HG02571 (cell line): Measurements from ENCODE around the gene MADCAM1.

Experiments used
- ATAC-seq: cut with Tn5 transposase; IDR thresholded peaks from one replicate; pipeline ENCODE4 v1.9.1; 2021; ENCODE audit warnings: mild to moderate bottlenecking, moderate library complexity; ENCODE audit not compliant: unreplicated experiment

MADCAM1 gene

GRCh38 chr19:547836-548720 lies 51.8 kb downstream of the MADCAM1 start:
- no peak for ATAC-seq

GRCh38 chr19:548886-549830 lies 52.9 kb downstream of the MADCAM1 start:
- ATAC-seq: no peak

- no peak for ATAC-seq
Measured at GRCh38 chr19:554817-555216, 58.5 kb downstream of the MADCAM1 start.
